HG03045 (cell line): ENCODE measurements around the gene CDH4.
"Not testable (repeated sequence)": the region's sequence is repeated elsewhere in the genome, so short reads cannot be mapped to it uniquely, and the experiment has no call there.

Experiments
- ATAC-seq: cut with Tn5 transposase; IDR thresholded peaks from one replicate; pipeline ENCODE4 v1.9.1; 2021; ENCODE audit warnings: mild to moderate bottlenecking, moderate library complexity; ENCODE audit not compliant: unreplicated experiment

Gene CDH4

DNA sequence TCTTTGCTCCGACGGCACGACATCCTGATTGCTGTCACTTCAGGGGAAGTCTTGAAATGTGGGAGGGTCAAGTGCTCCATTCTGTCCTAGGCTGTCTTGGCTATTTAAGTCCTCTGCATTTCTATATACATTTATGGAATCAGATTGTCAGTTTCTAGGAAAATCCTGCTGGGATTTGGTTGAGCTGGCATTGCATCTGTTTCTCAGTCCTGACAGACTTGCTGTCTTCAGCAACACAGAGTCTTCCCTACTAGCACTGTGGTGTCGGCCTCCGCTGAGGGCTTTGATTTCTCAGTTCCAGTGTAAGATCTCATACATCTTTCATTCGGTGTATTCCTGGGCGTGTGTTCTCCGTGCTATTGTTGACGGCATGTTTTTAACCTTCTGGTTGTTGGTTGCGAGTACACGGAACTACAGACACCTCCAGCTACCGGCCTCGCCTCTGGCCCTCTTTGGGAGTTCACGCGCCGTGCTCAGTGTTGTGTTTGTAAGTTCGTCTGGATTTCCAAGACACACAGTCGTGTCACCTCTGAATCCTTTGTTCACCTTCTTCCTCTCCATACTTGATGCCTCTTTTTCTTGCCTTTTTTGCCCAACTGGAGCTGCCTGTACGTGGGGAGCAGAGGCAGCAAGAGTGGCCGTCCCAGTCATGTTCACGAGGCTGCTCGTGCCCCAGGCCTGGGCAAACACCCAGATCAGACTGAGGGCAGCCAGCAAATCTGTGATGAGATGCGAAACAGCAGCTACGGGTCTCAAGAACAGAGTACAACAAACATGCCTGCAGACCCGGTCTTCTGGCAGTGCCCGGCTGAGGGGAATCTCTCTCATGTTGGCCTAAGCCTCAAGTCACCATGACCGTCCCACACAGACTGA is 720.8 kb downstream of the CDH4 start:
- no peak for ATAC-seq

DNA sequence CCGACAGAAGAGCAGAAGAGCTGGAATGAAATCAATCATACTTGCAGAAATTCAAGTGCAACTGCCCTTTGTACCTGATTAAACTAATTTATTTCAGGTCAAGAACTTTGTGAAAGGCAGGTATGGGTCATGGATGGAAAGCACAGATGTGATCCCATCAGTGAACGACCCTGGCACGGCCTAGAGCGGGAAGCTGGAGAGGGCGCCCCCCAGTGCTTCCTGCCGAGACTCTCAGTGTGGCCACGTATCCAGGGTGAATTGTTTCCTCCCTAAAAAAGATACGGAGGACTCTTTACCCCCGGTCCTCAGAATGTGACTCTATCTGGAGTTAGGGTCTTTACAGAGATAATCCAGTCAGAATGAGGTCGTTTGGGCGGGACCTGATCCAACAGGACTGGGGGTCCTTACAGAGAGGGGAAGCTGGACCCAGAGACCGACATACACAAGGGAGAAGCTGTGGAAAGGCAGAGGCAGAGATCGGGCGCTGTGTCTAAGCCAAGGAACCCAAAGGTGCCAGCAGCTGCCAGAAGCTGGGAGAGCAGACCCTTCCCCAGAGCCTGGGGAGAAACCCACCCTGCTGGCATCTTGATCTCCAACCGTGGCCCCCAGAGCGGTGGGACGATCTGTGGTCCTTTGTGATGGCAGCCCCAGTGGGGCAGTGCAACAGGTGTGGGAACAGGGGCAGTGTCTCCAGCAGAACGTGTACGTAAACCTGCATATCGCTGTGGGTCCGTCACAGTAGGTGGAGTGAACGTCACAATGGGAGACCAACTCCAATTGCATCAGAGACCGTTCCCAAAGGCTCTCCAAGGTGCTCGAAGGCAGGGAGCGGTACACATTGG is 721.7 kb downstream of the CDH4 start:
- ATAC-seq: no peak

DNA sequence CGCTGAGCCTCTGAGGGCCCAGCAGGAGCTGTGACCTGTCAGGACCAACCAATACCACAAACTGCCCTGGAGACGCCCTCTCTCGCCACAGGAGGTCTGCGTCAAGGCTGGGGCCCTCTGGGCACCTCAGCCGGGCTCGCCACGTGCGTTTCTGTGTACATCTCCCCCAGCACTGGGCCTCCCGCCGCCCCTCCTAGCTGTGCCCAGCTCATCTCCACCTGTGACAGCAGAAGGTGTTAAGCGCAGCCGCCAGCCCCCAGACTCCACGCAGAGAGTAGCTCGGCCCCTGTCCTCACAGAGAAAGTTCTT is 722.2 kb downstream of the CDH4 start:
- ATAC-seq: no peak

DNA sequence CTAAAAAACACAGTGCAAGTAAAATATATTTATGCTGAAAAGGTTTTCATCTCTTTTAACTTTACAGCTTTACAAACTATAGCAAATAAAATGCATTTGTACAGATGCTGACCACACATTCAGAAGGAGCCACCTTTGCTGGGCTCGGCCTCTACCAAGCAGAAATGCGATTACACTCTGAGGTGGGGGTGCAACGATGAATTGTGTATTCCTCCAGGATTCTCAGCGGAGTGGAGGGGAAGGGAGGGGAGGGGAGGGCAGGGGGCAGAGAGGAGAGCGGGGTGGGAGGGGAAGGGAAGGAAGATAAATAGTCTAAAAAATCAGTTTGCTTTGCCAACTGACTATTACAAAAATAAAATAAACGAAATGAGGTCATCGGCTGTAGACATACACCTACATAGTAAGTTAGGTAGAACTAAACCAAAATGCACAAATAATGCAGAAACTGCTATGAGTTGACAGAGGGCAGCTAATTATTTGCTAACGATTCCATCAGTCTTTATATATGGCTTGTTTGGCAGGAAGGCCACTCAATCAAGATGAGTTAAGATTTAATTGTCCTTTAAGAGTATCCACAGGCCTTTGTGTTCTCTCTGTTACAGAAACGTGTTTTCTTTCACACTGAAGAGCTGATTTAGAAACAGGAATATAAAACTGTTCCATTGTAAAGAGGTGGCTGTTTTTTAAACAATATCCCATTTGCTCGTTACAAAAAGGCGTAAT is 723.5 kb downstream of the CDH4 start:
- no peak for ATAC-seq

DNA sequence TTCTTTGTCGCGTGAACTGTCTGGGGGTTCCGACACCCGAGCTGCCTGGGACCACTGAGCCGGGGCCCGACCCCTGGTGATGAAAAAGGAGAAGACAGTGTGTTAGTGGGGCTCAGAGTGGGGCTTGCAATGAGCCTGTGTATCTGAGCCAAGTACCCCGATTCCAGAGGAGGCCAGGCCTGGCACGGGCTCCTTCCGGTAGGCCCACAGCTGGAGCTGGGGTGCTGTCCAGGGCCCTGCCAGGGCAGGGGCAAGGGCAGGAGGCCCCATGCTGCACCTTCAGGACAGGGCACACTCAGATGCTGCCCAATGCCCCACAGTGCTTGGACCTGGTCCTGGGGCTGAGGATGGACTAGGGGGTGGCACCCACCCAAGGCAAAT is 724.2 kb downstream of the CDH4 start:
- no peak for ATAC-seq

DNA sequence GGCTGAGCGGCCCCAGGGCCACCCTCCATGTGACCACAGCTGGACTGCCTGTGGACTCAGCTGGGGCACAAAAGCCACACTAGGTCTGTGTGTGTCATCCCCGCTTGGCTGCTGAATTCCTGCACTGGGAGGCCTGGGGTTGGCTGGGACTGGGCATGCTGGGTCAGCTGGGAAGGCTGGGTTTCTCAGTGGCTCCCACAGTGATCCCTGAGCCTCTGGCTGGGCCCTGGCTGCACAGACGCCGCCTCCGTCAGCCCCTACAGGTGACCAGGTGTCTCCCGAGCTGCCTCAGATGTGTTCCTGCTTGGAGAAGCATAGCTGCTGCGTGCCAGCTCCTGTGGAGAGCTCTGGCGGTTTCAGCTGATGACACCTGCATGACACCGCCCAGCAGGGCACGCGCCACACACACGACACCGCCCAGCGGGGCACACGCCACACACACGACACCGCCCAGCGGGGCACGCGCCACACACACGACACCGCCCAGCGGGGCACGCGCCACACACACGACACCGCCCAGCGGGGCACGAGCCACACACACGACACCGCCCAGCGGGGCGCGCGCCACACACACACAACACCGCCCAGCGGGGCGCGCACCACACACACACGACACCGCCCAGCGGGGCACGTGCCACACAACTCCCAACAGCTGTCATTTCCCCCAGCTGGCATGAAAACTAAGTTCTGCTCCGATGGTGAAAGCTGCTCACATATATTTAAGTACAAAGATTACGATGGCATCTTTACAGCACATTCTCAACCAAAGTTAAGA is 724.8 kb downstream of the CDH4 start:
- ATAC-seq: no peak

DNA sequence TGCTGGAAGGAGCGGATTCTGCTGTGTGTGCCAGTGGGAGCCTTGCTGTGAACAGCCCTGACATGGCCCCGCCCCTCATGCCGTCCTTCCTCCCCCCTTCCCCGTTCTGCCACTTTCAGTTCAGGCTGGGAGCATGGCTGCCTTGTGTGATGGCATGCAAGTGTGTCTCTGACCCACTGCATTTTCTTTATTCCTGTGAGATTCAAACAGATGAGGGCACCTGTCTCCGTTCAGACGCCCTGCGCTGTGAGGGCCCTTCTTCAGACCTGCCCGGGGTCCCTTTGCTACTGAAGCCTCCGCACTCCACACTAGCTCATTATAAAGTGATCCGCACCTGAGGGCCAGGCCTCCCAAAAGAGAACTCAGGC is 725.3 kb downstream of the CDH4 start:
- no peak for ATAC-seq

DNA sequence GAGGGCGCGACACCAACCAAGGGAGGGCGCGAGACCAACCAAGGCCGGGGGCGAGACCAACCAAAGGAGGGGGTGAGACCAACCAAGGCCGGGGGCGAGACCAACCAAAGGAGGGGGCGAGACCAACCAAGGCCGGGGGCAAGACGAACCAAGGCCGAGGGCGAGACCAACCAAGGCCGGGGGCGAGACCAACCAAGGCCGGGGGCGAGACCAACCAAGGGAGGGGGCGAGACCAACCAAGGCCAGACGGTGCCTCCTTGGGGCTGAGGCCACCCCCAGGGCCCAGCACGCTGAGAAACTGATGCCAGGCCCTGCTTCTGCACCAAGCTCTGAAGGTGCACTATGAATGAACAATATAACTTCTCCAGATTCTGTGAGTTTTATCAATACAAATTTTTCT is 726.4 kb downstream of the CDH4 start:
- no peak for ATAC-seq

DNA sequence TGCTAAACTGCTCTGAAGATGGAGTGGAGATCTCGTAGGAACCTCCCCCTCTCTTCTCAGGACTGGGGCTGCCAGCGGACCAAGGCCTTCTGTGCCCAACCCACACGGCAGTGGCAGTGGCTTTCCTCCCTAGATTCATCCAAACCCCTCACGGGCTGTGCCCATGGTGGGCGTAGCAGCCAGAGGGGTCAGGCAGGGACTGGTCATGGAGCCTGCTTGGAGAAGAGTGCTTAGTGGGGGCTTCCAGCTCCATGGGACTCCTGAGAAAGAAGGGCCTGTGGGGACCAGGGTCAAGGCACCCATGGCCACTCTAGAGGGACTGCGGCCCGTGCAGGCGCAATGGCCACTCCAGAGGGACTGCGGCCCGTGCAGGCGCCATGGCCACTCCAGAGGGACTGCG is 727.0 kb downstream of the CDH4 start:
- no peak for ATAC-seq

DNA sequence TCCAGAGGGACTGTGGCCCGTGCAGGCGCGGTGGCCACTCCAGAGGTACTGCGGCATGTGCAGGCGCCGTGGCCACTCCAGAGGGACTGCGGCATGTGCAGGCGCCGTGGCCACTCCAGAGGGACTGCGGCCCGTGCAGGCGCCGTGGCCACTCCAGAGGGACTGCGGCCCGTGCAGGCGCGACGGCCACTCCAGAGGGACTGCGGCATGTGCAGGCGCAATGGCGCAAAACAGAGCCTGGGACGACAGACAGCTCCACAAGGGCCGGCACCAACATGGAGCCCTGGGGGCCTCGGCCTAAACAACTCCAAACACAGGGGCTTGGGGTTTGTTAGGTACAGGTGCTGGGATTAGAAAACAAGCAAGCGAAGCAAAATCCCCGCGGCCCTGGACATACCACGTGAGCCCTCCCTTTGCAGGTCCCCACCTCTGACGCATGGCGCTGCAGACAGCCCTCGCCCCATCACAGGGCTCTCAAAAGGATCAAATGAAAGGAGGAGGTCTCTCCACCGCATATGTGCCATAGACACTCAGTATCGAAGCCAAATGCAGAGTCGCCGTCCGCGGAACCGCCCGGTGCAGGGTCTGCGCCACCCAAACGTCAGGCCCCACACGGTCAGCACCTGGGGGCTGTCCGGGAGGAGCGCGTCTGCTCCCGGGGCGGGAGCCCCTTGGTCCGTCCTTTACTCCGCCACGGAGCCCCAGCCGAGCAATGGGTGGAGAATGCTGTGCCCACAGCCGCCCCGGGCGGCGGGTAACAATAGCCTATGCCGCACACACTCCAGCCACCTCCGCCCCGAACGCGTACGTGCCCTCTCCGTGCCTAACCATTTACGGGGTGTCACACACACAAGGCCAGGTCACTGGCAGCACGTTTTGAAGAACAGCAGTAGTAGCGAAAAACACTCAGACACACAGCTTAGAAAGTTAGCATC is 727.9 kb downstream of the CDH4 start:
- ATAC-seq: no peak

DNA sequence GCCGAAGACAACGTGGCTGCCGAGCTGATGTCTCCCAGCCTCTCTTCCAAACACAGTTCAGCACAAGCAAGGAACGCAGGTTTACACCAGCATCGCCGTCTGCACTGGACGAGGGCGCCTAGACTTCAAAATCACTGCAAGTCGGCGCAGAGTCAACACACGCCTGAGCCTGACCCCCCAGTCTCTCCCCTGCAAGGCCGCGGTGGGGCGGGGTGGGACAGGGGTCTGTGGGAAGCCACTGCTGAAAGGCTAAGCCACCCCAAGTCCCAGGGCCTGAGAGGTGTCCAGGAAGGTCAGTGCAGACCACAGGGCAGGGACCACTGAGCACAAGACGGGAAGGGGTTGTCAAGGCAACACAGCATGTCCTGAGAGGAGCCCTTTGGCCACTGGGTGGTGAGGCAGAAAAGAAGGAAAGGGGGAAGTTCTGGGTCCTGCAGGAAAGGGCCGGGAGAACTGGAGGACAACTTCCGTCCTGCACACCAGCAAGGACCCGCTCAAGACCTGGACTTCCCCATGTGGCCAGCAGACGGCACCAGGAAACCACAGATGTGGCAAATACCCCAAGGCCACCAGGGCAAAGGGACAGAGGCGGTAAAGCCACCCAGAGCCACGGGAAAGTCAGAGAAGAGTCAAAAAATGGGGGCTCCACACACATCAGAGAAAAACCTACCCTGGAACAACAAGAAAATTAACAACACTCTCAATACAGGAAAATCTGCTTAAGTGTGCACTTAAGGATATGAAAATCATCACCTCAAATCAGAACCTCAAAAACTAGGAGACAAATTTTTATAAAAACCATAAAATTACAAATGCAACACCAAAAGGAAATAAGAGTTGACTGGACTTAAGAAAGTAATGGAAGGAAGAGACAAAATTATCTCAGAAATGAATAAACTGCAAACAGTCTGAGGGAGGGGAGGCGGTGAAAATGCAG is 728.9 kb downstream of the CDH4 start:
- no peak for ATAC-seq

DNA sequence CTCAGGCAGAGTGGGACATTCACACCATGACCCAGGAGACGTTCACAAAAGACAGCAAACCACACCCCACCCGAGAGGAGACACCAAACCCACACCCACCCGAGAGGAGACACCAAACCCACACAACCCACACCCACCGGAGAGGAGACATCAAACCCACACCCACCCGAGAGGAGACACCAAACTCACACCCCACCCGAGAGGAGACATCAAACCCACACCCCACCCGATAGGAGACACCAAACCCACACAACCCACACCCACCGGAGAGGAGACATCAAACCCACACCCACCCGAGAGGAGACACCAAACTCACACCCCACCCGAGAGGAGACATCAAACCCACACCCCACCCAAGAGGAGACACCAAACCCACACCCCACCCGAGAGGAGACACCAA is 729.6 kb downstream of the CDH4 start:
- not testable (repeated sequence) for ATAC-seq

DNA sequence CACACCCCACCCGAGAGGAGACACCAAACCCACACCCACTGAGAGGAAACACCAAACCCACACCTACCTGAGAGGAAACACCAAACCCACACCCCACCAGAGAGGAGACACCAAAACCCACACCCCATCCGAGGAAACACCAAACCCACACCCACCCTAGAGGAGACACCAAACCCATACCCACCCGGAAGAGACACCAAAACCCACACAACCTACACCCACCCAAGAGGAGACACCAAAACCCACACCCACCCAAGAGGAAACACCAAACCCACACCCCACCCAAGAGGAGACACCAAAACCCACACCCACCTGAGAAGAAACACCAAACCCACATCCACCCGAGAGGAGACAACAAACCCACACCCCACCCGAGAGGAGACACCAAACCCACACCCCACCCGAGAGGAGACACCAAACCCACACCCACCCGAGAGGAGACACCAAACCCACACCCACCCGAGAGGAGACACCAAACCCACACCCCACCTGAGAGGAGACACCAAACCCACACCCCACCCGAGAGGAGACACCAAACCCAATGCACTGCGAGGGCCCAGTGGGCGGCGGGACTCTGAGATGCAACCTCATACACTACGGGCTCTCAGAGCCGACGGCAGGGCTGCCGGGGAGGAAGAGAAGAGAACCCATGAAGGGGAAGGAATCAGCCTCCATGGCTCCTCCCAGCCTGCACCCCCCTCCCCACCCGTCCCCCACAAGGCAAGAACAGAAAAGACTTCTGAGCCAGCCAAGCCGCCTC is 730.3 kb downstream of the CDH4 start:
- ATAC-seq: no peak

DNA sequence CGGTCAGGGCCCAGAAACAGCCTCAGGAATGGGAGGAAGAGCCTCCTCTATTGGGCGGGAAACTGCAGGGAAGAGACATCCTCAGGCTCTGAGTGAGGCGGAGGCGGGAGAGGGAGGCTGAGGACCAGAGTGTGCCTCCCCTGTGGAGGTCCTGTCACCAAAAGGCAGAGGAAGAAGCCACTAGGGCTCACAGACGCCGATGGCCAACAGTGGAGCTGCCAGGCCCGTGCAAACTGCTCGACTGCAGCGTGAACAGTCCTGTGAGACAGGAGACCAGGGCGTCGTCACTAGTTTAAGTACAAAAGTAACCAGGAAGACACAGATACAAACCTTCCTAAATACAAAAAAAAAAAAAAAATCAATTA is 730.9 kb downstream of the CDH4 start:
- no peak for ATAC-seq

DNA sequence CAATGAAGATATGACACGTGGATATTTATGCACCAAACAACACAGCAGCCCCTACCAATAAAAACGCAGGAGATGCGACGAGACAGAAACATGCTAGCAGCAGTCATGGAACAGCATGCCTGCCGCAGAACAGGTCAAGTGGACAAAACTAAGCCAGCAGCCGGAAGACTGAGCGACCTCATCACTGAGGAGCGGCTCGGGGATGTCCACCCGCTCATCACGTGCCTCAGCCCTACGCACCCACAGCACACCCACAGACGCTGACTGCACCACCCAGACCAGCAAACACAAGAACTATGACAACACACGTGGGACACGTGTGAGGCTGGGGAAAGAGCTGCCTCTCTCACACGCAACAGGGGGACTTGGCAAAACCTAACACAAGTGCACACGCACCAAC is 731.9 kb downstream of the CDH4 start:
- no peak for ATAC-seq

DNA sequence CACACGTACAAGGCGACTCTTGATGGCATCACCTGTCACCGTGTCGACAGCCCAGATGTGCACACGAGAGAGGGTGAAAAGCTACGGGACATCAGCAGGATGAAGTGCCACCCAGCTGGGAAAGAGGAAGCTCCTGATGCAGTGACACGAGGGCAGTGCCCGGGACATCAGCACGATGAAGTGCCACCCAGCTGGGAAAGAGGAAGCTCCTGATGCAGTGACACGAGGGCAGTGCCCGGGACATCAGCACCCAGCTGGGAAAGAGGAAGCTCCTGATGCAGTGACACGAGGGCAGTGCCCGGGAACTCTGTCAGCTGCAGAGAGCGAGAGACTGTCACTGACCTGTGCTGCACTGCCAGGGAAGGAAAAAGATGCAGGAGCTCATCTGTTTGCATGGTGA is 732.4 kb downstream of the CDH4 start:
- not testable (repeated sequence) for ATAC-seq

DNA sequence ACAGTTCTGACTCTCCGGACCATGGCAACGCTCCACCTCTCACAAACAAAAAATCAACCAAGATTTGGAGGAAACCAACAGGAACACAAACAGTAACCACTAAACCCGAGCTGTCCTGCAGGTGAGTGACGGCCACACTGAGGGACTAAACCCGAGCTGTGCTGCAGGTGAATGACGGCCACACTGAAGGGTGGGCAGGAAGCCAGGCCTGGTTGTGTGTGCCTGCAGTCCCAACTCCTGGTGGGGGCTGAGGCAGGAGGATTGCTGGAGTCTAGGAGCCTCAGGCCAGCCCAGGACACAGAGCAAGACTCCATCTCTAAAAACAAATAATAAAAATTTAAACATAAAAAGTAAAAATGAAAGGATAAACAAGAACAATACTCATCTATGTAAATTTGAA is 733.0 kb downstream of the CDH4 start:
- no peak for ATAC-seq

DNA sequence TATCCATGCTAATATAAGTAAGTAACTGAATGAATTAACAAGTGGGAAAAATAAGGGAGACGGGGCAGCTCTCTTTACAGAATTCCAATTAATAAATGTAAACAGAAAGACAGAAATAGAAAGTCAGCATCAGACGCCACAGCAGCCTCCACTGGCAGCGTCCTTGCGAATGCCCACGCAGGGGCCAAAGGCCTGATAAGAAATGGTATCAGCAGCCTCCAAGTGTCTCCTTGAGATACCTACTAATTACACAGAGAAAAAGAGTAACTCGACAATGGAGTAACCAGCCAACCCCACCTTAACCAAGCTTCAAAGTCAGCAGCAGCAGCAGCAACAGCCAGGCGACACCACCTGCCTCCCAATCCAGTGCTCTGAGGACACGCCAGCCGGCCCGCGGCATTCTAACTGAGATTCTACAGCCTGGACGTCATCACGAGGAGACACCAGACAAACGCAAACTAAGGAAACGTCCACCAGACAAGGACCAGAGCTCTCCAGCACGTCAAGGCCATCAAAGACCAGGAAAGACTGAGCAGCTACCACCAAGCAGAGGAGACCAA is 734.8 kb downstream of the CDH4 start:
- no peak for ATAC-seq
